GM21390 (cell line): ENCODE results near the gene ZBTB3.
A peak's percentile ranks its signal among the peaks of the same experiment; 100 is the strongest.
"Not testable (repeated sequence)": the region's sequence is repeated elsewhere in the genome, so short reads cannot be mapped to it uniquely, and the experiment has no call there.

Experiments used
- ATAC-seq: cut with Tn5 transposase; IDR thresholded peaks from one replicate; pipeline ENCODE4 v1.9.1; 2021; ENCODE audit not compliant: unreplicated experiment

Gene ZBTB3

DNA sequence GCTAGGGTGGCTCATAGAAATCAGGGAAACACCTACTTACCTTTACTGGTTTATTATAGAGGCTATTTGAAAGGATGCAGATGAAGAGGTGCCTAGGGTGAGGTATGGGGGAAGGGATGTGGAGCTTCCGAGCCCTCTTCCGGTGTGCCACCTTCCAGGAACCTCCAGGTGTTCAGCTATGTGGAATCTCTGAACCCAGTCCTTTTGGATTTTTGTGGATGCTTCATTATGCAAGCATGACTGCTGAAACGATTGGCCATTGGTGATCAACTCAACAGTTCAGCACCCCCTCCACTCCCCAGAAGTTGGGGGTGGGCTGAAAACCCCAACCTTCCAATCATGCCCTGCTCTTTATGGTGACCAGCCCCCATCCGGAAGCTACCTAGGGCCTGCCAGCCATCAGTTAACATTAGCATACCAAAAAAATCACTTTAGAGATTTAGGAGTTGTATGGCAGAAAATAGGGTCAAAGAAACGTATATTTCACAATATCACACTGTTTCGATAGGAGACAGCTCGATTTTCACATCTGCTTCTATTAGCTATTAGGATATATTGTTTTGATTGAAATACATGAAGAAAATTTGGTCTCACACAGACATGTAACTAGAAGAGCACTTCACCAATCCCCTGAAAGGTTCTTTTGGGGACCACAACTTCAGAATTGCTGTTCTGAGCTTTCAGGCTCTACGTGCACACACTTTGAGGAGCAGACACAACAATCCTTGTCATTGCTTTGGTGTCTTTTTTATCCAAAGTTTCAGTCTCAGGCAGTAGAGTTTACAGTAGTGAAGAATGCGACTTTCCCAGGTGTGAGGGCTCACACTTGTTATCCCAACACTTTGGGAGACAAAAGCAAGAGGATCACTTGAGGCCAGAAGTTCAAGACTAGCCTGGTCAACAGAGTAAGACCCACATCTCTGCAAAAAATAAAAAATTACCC lies 4.2 kb upstream of the ZBTB3 start:
- ATAC-seq = no peak

DNA sequence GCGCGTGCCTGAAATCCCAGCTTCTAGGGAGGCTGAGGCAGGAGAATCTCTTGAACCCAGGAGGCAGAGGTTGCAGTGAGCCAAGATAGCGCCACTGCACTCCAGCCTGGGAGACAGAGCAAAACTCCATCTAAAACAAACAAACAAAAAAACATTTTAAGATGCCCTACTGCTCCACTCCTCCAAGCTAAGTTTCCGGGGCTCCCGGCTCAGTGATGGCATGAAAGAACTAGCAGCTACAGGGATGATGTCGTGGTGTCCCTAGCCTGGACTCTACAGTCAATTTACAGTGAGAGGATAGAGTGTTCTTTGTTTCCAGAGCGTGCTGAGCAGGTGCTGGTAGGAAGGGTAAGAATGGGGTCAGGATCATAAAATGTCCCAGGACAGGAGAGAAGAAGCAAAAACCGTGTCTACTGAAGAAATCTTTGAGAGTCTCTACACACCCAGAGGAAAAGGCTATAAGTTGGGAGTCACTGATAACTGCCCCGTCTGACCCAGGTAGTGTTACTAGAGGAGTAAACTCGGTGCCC lies 1.2 kb upstream of the ZBTB3 start:
- ATAC-seq = no peak

GRCh38 chr11:62752994-62753735 lies 795 bp downstream of the ZBTB3 start:
- no peak for ATAC-seq

GRCh38 chr11:62752177-62752785 lies 1.7 kb downstream of the ZBTB3 start:
- no peak for ATAC-seq

GRCh38 chr11:62749931-62750330 lies 4.0 kb downstream of the ZBTB3 start:
- ATAC-seq = not testable (repeated sequence)

GRCh38 chr11:62747475-62748160 lies 6.3 kb downstream of the ZBTB3 start:
- no peak for ATAC-seq

DNA sequence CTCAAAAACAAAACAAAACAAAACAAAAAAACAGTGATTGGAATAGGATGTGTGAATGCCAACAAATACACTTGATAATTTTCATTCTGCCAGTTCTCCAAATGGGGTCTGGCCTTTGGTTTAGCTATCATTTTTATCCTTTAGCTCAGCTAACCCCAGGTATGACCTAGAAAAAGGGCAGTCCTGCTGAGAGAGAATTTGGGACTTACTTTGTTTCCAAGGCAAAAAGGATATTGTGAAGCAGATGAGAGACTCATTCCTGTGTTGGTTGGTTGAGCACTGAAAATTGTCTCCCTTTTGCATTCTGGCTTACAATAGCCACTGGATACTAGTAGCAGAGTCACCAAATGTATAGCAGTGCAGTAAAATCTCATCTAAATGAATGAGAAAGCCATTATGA lies 16.8 kb downstream of the ZBTB3 start:
- ATAC-seq = no peak

- no peak for ATAC-seq
These were observed 21.1 kb downstream of the ZBTB3 start for GRCh38 chr11:62732830-62733229.

DNA sequence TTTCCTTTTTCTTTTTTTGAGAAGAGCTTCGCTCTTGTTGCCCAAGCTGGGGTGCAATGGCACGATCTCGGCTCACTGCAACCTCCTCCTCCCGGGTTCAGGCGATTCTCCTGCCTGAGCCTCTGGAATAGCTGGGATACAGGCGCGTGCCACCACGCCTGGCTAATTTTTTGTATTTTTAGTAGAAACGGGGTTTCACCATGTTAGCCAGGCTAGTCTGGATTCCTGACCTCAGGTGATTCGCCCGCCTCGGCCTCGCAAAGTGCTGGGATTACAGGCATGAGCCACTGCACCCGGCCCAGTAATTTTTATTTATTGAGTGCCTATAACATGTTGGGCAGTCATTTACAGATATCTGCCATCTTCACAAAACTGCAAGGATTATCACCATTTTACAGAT lies 23.9 kb downstream of the ZBTB3 start:
- not testable (repeated sequence) for ATAC-seq

DNA sequence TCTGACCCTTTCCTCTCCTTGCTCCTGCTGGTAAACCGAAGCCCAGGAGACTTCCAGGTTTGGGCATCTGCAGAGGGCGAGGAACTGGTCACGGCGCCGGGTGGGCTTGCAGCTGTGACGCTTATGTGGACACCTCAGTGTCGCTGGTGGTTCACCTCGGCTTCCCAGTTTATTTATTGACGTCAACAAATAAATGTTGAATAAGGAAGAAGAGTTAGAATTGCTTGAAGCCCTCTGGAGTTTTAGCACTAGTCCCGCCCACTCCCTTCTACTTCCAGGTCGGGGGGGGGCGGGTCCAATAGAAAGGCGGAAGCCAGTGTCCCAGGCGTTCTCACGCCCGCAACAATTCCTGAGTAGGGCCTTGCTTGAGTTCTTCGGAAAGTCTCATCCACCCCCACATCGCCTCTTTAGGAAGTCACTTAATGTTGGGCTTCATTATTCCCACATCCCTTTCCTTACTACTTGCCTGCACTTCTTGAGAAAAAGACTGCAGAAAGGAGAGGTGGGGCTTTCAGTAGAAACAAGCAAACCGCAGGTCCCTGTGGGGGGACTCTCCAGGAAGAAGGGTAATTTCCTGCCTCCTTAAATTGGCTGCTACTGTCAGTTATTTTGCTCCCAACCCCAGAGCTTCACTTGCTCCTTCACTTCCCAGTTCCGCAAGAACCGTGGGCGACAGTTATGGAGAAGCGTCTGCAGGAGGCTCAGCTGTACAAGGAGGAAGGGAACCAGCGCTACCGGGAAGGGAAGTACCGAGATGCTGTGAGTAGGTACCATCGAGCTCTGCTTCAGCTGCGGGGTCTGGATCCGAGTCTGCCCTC lies 25.6 kb downstream of the ZBTB3 start, which contains the start of gene TTC9C:
TSS of gene TTC9C (plus strand) at position 316 of the 818 bp plus-strand sequence. CDS start at position 679, 363 bp downstream.
- ATAC-seq = peak; percentile 27

DNA sequence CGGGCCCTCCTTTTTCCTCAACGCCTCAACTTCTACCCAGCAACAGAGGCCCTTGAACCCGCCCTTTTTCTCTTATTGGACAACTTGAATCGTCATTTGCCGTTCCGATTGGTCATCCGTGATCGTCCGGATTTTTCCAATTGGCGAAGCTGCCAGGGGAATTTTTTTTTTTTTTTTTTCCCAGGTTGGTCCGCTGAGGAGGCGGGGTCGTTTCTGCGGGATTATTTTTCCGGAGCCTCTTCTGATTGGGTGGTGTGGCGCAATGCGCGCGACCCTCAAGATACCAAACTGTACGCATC lies 26.1 kb downstream of the ZBTB3 start:
- ATAC-seq = peak; percentile 49

- ATAC-seq = peak; percentile 69
These were observed 26.6 kb downstream of the ZBTB3 start, which contains the start of gene HNRNPUL2 for GRCh38 chr11:62727165-62727871. TSS of gene HNRNPUL2 (minus strand) at chr11:62727457. CDS start at chr11:62727156, 301 bp downstream.

- peak; percentile 12 for ATAC-seq
These were observed 27.1 kb downstream of the ZBTB3 start for GRCh38 chr11:62726915-62727164.

DNA sequence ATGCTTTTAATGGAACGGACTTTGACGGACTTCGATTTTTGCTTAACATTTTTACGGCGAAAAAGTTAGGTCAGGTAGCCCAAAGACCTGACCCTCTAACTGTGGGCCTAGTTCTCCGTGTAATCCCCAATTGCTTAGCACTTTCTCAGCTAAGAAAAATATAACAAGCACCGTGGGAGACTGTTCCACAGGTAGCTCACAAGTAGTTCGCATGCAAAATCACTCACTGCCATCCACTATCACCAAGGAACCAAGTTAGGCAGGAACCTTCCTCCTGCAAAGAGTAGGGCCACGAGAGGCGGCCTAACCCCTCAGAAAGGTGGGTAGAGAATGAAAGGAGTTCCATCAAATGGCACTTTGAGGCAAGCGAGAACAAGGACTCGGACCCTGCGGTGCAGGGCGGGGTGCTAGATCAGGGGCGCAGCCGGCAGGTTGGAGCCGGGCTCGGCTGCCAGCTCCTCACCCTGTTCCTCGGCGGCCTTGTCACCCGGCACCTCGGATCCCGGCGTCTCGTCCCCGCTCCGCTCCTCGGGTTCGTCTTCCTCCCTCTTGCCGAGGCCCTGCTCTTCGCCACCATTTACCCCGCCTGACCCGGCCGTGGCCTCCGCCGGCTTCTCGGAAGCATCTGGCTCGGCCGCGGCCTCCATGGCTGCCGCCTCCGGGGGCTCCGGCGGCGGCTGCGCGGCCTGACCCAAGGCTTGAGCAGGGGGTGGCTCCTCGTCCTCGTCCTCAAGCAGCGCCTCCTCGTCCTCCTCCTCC lies 27.6 kb downstream of the ZBTB3 start:
- ATAC-seq = no peak

GRCh38 chr11:62725646-62726045 lies 28.3 kb downstream of the ZBTB3 start:
- no peak for ATAC-seq

DNA sequence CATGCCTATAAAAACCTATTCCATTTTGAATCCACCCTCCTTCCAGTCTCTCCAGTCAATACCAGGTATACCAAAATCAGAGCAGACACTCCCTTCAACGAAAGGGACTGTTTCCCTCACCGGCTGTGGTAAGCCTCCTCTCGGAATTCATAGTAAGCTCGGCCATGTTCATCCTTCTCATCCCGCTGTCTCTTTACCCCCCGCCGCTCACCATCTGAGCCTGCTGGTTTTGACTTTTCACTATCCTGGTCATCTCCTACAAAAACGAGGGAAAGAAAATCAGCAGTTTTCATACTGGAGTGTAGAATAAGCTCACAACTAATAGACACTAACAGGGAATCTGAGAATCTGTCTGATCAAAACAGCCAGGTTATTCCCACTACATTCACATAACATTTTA lies 29.8 kb downstream of the ZBTB3 start:
- no peak for ATAC-seq

- ATAC-seq = no peak
These were observed 32.0 kb downstream of the ZBTB3 start for GRCh38 chr11:62721994-62722393.

GRCh38 chr11:62719302-62719978 lies 34.5 kb downstream of the ZBTB3 start:
- ATAC-seq = no peak
